GM12874 (cell line): ENCODE measurements around the gene ACAT1.
A peak's percentile ranks its signal among the peaks of the same experiment; 100 is the strongest.

Experiments used
- TF ChIP-seq, protein P1 (sequence below): IDR thresholded peaks from 2 replicates; pipeline ENCODE4 v1.5.1; 2011; ENCODE audit warnings: low read depth, mild to moderate bottlenecking, control low read depth, low read length, moderate library complexity; ENCODE audit not compliant: insufficient read depth

The ACAT1 gene

GRCh38 chr11:108121274-108122155 is at the start of gene ACAT1:
ACAT1 (plus strand) TSS chr11:108121567; CDS start chr11:108121607, 40 bp downstream.
- TF ChIP-seq, protein P1, sequence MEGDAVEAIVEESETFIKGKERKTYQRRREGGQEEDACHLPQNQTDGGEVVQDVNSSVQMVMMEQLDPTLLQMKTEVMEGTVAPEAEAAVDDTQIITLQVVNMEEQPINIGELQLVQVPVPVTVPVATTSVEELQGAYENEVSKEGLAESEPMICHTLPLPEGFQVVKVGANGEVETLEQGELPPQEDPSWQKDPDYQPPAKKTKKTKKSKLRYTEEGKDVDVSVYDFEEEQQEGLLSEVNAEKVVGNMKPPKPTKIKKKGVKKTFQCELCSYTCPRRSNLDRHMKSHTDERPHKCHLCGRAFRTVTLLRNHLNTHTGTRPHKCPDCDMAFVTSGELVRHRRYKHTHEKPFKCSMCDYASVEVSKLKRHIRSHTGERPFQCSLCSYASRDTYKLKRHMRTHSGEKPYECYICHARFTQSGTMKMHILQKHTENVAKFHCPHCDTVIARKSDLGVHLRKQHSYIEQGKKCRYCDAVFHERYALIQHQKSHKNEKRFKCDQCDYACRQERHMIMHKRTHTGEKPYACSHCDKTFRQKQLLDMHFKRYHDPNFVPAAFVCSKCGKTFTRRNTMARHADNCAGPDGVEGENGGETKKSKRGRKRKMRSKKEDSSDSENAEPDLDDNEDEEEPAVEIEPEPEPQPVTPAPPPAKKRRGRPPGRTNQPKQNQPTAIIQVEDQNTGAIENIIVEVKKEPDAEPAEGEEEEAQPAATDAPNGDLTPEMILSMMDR: peak; percentile 19; the same call in 1 of the 2 replicates

DNA sequence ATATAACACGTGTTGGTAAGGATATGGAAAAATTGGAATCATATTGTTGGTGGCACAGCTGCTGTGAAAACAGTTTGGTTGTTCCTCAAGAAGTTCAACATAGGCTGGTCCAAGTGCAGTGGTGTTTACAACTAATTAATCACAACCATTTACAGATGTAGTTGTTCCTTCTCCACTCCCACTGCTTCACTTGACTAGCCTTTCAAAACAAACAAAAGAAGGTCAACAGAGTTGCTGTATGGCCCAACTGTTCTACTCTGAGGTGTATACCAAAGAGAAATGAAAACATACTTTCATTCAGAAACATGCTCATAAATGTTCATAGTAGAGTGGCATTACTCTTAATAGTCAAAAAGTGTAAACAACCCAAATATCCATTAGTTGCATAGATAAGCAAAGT is 36.6 kb upstream of the ACAT1 start:
- TF ChIP-seq, protein P1: no peak

DNA sequence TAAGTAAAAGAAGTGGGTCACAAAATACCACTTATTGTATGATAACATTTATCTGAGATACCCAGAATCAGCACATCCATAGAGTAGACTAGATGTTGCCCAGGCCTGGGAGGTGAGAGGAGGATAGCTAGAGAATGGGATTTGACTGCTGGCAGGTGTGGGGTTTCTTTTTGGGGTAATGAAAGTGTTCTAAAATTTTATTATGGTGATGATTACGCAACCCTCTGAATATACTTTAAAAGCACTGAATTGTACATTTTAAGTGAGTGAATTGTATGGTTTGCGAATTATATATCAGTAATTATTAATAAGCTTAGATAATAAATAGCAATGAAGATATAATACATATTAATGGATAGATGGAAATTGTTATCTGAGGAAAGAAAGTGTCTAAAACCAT is 35.7 kb upstream of the ACAT1 start:
- TF ChIP-seq, protein P1: no peak

DNA sequence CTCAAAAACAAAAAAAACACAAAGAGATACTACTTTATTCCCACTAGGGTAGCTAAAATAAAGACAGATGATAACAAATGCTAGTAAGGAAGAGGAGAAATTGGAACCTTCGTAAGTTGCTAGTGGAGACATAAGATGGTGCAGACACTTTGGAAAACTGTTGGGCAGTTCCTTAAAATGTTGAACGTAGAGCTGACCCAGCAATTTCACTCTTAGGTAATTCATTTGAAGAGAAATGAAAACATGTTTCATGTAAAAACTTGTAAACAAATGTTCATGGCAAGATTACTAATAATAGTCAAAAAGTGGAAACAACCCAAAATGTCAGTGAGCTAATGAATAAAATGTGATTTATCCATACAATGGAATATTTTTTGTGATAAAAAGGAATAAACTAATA is 29.2 kb upstream of the ACAT1 start:
- TF ChIP-seq, protein P1: no peak

DNA sequence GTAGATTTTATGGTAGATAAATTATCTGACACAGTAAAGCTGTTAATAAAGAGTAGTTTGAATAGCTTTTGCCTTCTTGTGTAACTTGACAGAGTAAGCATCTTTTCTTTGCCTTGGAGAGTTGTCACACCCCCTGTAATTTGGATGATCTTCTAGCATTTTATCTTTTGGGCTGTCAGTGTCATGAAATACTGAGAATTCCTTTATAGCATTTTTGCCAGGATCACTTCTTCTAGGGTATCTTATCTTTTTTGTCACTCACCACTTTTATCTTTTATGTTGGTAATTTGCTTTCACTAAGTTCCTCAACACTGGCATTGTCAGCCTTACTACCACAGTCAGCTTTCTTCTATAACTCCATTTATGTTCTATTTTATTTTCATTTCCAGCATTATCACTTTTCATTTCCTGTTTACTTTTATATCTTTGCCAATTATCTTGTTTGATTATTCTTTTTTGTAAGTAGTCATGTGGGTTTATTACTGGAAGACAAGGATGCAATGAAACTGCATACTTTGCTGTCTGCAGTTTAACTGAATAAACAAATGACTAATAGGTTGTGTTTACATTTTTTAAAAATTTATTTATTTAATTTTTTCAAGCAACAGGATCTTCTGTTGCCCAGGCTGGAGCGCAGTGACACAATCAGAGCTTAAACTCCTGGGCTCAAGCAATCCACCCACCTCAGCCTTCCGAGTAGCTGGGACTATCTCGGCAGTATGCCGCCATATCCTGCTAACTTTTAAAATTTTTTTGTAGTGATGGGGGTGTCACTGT is 28.1 kb upstream of the ACAT1 start:
- TF ChIP-seq, protein P1: no peak

- TF ChIP-seq, protein P1: no peak
Observed at GRCh38 chr11:108097179-108097578, 24.2 kb upstream of the ACAT1 start.

DNA sequence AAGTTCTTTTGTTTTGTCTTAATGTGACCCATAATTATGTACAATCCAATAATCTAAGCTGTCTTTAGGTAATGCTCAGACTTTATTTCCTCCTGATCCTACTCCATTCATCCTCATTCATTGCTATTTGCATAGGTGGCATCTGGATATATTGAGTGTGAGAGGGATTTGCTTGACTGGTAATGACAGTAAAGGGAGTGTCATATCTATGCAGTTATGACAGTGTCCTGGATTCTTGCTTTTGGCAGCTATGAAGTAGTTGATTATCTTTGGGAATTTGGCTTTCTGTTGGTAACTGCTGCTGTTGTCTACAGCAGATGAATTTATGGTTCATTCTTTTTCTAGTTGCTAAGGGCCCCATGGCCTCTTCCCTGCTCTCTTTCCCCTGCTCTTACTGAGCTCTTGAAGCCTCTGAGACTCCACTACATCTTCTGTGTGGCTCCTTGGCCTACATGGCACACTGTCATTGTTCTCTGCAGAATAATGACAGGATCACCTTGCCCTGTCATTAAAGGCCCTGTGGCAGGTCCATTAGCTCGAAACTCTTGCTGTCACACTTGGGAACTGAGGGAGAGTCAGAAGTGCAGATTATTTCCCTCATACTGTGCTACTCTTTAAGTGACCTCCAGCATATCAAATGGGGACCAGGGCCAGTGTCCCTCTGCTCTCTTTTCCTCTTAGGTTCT is 20.1 kb upstream of the ACAT1 start:
- TF ChIP-seq, protein P1: no peak
